NK-92 (cell line): ENCODE results near the gene CENPP.
"Not testable (repeated sequence)": the region's sequence is repeated elsewhere in the genome, so short reads cannot be mapped to it uniquely, and the experiment has no call there.

Source experiments
- DNase-seq: peaks from one replicate; lab custom pipeline; 2025; ENCODE audit not compliant: unreplicated experiment; lab: John Stamatoyannopoulos, UW

Gene CENPP

DNA sequence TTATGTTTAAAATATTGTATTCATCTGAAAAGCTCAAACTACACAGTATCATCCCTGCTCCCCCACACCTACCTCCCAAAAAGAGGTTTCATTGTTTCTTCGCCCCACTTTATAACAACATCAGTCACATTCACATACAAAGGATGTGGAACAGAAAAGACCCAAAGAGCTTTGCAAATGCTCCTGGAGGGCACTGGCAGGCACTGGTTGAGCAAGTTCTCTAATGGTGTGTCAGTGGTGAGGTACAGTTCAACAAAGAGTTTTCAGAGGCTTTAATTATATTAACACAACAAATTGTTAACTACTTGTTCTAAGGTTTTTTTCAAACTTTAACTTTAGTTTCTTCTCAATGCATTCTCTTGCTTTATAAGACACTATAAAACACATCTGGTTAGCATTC is 264.2 kb downstream of the CENPP start:
- DNase-seq, result no peak

DNA sequence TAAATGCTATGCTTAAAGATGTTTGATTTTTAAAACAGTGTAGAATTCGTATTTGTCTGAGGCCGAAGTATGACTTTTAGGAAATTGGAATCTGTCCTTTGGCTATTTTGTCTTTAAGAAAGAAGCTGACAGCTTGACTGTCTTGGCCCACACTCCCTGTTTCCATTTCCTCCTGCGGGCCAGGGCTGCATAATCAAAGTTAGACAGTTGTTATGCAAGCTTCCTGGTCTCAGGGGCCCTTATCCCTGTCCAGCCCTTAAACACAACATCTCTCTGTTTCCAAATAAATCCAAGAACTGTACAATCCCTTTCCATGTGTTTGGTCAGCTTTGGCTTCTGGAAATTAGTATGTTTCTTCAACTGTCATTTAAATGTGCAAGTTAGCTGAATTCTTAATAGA is 264.6 kb downstream of the CENPP start:
- DNase-seq, result no peak

DNA sequence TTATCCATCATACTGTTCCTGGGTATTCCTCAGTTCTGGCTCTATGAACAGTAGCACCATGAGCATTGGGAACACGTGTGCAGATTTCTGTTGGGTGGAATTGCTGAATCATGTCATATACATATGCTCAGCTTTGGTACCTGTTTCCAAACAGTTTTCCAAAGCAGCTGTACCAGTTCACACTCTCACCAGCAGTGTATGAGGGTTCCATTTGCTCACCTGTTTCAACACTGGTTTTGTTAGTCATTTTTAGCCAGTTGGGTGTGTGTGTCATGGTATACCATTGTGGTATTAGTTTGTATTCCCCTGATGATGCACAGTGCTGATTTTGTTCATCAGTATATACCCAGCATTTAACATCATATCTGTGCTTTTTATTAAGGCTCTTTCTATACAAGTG is 266.8 kb downstream of the CENPP start:
- DNase-seq, result no peak

DNA sequence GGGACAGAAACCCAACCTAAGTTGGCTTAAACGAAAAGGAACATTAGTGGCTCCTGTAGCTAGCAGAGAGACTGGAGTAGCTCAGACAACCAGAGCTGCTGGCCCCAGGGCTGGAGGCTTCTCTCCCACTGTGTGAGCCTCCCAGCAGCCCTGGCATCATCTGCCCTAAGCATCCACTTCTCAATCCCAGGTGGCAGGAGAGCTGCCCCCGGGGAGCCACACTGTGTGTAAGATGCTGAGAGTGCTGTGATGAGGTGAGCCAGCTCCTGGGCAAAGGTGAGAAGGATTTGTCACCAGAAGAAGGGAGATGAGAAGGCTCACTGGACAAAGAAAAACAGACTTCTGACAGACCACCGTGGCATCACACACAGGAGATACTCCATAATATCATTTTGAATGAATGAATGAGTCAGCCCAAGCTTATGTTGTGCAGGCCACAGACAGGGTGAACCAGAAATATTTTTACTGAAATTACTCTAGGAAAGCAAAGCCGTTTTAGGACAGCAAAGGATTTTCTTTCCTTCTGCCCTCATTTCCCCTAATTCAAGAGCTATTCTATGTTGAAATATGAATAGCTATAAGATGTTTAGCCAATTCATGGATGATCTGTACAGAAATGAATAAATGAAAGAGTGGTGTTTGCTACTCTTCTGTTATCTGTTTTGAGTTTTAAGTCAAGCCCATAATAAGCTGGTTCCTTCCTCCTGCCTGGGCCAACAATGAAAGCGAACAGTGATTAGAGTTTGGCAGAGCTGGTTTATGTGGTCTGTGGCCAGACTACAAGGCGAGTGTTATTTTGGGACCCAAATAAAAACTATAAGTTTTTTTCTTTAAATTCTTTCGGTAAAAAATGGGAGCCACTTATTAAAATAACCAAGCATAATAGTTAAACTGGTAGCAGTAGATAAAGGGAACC is 267.5 kb downstream of the CENPP start:
- DNase-seq, result no peak

DNA sequence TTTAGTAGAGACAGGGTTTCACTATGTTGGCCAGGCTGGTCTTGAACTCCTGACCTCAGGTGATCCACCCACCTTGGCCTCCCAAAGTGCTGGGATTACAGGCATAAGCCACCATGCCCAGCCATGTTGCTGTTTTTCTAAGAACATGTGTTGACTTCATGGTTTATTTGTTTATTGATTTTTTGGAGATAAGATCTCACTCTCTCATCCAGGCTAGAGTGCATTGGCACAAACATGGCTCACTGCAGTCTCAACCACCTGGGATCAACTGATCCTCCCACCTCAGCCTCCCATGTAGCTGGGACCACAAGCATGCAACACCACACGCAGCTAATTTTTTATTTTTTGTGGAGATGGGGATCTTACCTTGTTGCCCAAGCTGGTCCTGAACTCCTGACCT is 269.3 kb downstream of the CENPP start:
- DNase-seq, result not testable (repeated sequence)

DNA sequence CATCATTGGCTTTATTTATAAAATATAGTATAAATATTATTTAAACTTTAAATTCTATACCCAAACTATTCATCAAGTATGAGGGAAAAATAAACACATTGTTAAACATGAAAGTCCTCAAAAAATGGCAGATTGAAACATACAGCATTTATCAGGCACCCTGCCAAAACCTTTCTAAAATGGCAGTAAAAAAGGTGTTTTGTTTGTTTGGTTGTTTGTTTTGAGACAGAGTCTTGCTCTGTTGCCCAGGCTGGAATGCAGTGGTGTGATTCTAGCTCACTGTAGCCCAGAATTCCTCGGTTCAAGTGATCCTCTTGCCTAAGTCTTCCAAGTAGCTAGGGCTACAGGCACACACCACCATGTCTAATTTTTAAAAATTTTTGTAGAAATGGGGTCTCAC is 270.2 kb downstream of the CENPP start:
- DNase-seq, result no peak

DNA sequence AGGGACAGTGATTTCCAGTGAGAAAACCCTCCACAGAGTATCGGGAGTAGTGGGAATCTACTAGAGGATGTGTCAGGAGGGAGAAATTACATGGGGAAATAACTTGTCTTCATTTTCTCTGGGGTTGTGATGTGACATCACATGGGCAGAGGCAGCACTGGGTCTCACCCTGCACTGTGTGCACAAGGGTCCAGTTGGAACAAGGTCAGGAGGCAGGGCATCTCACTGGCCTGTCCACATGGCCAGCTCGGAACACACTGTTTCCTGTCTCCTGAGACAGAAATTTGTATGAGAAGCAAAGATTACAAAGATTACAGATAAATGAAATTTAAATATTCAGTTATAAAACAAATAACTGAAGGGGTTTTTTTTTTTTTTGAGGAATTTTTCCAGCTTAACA is 272.6 kb downstream of the CENPP start:
- no peak for DNase-seq

DNA sequence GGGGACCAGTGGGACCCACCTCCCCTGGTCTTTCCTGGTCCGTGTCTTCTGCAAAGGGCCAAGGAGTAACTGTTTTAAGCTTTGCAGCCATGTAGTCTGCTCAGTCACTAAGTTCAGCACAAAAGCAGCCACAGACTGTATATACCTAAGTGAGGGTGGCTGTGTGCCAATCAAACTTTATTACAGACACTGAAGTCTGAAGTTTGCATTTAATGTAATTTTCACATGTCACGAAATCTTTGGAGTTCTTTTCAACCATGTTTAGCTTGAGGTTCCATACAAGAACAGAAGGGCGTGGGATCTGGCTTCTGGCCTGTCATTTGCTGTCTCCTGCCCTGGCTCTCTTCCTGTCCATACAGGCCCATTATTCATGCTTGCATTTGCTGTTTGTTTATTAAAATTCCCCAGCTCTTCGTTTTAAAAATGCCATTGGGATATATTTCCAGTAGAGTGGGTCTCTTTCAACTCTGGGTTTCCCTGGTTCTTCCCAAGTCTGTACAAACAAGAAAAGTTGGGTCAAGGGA is 274.2 kb downstream of the CENPP start:
- no peak for DNase-seq

DNA sequence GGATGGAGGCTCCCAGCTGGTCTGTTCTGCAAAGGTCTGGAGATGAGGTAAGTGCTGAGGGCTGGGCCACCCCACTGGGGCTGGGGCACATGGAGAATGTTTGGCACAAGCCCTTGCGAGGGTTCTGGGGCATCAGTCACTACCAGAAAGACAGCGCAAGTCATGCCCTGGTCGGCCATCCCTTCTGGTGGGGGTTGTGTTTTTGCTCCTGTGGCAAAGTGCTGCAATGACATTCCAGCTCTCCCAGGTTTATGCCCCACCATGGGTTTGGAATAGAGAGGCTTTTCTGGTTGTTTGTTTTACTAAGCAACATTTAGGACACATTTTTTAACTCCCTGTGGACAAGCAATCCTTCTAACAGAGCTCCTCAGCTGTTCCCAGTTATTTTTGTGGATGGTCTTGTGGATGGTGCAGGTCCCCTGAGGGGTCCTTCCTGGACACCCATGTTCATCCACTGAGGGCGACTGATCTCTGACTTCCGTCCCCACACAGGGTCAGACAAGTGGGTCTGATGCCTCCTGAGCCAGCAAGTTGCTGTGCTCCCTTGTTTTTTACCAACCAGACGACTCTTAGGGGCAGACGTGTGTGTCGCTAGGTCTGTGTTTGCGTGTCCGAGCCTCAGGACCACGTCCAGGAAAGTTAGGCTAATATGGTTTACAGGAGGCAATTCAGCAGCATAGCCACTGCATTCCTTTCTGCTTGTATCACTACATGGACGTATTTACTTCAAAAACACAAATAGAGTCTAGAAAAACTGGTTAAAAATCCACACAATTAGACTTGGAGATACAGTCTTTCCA is 274.9 kb downstream of the CENPP start:
- DNase-seq, result no peak

DNA sequence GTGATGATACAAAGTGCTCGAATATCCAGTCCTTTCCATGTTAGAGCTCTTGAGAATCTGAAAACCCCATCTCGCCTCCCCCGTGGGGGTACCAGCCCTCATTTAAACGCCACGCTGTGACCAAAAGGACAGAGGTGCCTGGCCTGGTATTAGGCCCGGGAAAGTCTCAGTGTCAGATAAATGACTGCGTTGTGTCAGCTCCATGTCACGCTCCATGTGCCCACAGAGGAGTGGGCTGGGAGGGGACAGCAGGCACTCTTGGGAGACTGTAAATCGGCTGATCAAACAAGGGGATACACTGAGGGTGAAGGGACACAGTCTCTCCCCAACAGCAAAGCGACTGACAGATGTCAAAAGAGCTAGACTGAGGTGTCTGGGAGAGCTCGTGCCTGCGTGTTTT is 275.7 kb downstream of the CENPP start:
- no peak for DNase-seq

DNA sequence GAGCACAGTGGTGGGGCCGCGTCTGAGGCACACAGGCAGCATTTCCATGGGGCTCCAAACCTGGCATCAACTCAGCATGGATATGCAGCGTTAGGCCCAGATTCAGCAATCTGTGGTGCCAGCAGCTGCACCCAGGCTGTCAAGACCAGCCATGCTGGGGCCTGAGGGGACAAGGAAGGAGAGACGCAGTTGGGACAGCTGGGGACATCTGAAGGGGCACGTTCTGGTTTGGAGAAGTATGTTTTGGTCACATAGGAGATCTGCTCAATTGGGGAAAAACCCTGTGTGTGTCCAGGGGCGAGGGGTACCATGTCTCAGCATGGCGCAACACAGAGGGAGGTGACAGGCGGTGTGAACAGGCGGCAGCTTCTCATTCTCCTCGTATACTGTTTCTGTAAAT is 276.7 kb downstream of the CENPP start:
- DNase-seq, result no peak

DNA sequence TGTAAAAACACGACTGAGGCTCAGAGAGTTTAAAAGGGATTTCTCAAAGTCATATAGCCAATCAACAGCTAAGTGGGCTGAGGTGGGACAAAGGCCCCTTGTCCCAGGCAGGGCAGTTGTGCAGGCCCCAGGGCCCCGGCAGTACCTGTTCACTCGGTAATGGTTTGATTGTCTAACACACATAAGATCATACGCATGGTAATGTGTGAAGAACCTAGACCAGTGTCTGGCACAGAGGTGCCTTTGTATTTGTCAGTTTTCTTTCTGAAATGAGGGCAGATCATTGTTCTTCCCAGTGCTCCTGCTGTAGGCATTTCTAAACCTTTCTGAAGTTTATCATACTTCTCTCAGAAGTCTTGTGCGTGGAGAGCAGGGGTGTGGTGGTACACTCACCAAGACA is 277.3 kb downstream of the CENPP start:
- no peak for DNase-seq

DNA sequence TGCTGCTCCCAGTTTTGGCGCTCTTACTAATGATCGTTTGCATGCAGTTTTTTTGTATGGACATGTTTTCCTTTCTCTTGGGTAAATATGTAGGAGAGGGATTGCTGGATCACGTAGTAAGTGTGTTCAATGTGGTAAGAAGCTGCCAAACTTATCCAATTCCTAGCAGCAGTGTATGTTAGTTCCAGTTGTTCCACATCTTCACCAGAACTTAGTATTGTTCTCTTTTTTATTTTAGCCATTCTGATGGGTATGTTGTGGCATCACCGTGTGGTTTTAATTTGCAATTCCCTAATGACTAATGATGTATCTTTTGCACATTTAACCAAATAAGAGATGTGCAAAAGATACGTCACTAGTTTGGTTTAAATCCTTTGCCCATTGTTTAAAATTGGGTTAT is 278.2 kb downstream of the CENPP start:
- DNase-seq, result no peak

DNA sequence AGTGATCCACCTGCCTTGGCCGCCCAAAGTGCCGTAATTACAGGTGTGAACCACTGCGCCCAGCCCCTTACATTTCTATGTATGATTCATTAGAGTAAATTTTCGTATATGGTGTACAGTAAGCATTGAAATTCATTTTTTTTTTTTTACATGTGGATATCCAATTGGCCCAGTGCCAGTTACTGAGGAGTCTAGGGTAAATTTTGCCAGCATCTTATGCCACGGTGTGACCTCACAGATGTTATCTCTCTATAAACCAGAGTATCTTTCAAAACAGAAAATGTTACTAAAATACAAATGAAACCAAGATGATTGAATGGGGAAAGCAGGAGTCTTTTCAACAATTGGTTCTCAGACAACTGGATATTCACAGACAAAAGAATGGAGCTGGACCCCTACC is 279.5 kb downstream of the CENPP start:
- DNase-seq, result no peak

DNA sequence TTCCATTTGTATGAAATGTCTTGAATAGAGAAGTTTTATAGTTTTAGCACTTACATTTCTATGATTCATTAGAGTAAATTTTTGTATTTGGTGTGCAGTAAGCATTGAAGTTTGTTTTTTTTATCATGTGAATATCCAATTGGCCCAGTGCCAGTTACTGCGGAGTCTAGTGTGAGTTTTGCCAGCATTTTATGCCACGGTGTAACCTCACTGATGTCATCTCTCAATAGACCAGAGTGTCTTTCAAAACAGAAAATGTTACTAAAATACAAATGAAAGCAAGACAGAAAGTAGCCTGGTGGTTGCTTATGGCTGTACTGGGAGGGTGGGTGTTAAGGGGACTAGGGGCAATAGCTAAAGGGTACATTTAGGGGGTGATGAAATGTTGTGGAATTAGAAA is 281.3 kb downstream of the CENPP start:
- no peak for DNase-seq

DNA sequence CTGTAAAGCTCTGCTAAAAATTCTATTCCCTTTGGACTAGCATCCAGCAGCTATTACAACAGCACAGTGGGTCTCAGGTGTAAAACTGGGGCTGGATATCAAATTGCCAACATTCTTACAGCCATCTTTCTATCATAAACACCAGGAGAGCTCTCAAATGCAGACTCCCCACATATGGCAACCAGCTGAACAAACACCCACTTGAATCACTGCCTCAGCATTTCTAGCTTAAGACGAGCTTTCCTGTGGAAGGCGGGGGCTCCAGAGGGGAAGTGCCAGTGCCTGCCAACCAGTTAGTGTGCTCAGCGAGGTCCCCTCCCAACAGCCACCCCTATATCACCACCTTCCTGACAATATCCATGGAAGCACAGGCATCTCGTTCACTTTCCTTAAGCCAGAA is 282.0 kb downstream of the CENPP start:
- DNase-seq, result no peak

DNA sequence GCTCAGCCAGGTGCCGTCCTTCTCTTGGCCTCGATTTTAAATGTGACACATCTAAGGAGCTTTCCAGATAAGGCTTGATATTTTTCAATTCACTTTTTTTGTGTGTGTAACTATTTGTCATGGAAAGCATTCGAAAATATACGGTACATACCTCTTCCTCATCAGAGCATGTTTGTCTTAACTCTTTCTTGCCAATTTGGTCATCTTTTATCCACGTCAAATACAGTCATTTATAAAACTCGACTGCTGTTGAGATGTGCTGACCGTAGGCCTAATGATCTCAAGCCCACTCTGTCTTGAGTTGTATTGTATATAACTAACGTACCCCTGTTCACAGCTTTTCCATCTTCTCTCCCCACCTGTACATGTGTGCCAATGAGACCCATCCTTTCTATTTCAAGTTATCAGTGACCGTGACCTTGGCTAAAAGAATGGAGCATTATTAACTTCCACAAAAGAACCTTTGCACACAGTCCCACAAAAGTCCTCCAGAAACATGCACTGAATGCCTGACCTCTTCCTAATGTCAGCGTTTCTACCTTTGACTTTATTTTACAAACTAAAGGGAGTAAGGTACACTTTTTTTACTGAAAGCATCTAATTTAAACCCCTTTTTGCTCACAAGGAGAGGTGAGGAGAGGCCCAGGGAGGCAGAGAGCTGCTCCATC is 282.6 kb downstream of the CENPP start:
- DNase-seq, result no peak

DNA sequence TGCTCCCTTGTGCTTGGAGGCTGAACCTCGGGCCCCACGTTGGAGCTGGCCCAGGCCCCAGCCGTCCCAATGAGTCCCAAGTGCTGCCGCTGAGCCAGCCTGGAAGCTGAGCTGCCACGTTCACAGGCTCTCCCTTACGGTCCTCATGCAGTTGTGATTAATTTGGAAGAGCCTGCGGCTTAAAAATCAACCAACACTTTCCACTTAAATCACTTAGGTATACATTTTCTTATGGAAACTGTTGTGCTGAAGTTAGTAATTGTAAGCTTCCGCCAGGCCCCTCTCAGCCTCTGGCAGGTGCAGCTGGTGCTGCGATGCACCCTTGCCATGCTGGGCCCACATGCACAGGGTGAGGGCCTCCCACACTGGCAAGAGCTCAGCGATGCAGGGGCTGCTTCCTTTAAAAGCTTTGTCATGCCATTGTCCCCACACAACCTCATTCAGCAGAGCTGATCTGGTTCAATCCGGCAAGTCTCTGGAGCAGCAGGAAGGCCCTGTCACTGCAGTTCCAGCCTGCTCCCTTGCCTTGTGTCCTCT is 283.2 kb downstream of the CENPP start:
- DNase-seq, result no peak

DNA sequence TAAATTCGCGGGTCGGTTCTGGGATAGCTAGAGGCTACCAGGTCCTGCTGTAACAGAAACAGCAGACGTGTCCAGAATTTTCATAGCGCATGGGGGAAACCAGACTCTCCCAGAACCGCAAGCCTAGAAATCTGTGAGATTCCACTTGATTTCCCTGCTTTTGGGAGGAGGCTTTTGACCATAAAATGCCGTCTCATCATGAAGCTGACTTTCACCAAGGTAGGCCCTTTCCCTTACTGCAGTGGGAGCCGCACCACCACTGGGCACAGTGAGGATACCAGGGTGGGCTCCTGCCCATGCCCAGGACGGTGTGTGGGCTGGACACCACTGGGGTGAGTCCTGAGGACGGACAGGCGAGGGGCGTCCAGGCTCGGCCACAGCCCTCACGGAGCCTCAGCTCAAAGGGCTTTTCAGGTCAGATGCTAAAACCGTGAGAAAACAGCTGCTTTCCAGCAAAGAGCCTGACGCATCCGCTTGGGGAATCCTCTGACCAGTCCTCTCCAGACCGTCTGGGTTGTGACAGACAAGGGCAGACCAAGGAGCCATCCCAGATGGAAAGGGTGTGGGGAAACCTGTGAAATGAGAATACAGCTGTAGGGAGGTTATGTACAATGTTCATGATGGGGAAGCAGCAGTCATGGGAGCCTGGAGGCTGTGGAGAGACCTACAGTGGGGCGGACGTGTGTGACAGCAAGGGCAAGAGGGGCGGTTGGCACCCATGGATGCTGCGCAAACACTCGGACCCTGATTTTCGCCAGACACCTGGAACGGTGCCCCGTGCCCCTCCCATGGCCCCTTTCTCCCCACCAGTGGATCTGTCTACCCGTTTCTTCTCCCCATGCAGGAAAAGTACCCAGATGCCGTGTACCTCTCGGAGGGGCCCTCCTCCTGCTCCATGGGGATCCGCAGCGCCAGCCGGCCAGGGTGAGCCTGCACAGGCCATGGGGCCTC is 285.0 kb downstream of the CENPP start:
- no peak for DNase-seq

DNA sequence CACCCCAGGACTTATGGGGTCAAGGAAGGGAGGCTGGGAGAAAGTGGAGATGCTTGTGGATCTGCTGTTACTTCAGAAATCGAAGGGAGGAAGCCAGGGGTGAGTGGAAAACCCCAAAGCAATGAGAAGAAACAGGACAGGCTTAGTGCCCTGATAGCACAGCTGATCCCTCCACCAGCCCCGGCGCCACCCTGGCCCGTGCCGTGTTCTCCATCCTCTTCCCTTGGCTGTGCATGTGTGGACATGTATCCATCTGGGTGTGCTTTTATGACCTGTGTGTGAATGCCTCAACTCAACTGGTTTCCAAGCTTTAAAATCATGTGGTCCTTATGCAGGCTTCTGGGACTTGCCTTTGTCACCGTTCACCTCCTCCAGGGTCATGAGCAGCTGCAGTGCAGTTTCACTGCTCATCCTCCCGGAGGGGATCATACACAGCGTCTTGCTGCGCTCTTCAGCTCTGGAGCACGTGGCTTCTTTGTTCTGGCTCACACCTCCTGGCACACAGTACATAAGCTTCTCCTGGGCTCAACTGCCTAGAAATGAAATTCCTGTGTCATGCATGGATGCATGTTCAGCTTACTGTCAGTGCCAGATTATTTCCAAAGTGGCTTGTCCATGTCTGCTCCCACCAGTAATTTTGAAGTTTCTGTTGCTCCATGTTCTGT is 286.0 kb downstream of the CENPP start:
- DNase-seq, result no peak
